Prostate gland (tissue), 2 donors: Measurements from ENCODE around the gene LRRC36.
A peak's percentile ranks its signal among the peaks of the same experiment; 100 is the strongest.

ENCODE experiments used
- CTCF ChIP-seq, 4 experiments: fragments of 200-600 bp in 2 of 4; fragments of 450-650 bp in 2 of 4; sonication (generic) in 2 of 4; IDR thresholded peaks; 1 replicate in 3 of 4; 2 replicates in 1 of 4; pipeline ENCODE4 v1.5.1; 2016 to 2019; ENCODE audit warnings: antibody characterized with exemption in 4 of 4, mild to moderate bottlenecking in 2 of 4, moderate library complexity in 2 of 4
- POLR2A ChIP-seq: fragments of 450-650 bp; IDR thresholded peaks from one replicate; pipeline ENCODE4 v1.6.1; 2016; ENCODE audit warnings: antibody characterized with exemption, mild to moderate bottlenecking
- POLR2AphosphoS5 ChIP-seq: sonication (generic); formaldehyde crosslinking; IDR thresholded peaks from one replicate; pipeline ENCODE4 v1.6.1; 2017; ENCODE audit warnings: antibody characterized with exemption

GRCh38 chr16:67423611-67424260 lies 97.1 kb downstream of the LRRC36 start:
- no peak for TF ChIP-seq CTCF (IDR thresholded peaks at IDR 0.05)
- TF ChIP-seq POLR2AphosphoS5 = peak; percentile 83
- no peak for TF ChIP-seq POLR2A
